Stomach smooth muscle (tissue), 2 donors: ENCODE measurements around the gene SMAD5.

Source experiments
- H3K27ac ChIP-seq: one replicate; pipeline ENCODE4 v1.7.0; 2013; ENCODE audit warnings: mild to moderate bottlenecking, low read length, inconsistent platforms
- H3K27me3 ChIP-seq, 2 donors: one replicate each; pipeline ENCODE4 v1.7.0; 2013; ENCODE audit warnings: low read length in 2 of 2; ENCODE audit not compliant: insufficient read depth in 2 of 2, control insufficient read depth in 1 of 2
- H3K36me3 ChIP-seq, 2 donors: one replicate each; pipeline ENCODE4 v1.7.0; 2013; ENCODE audit warnings: low read length in 2 of 2; ENCODE audit not compliant: control insufficient read depth in 2 of 2, insufficient read depth in 2 of 2
- H3K4me1 ChIP-seq: one replicate; pipeline ENCODE4 v1.7.0; 2013; ENCODE audit warnings: low read length; ENCODE audit not compliant: control insufficient read depth, insufficient read depth
- H3K4me3 ChIP-seq, 2 donors: one replicate each; pipeline ENCODE4 v1.7.0; 2013; ENCODE audit warnings: low read length in 2 of 2
- H3K9ac ChIP-seq, 2 donors: one replicate each; pipeline ENCODE4 v1.7.0; 2013; ENCODE audit warnings: low read length in 2 of 2, mild to moderate bottlenecking in 1 of 2
- H3K9me3 ChIP-seq, 2 donors: one replicate each; pipeline ENCODE4 v1.7.0; 2013; ENCODE audit warnings: low read length in 2 of 2; ENCODE audit not compliant: control insufficient read depth in 2 of 2
- donor health status: healthy.
- donor health status: Pancreatic carcinoma.

SMAD5 gene

GRCh38 chr5:136197462-136198142 is 65.0 kb downstream of the SMAD5 start:
- Histone ChIP-seq H3K9me3 (no peaks in the 10 kb centered on the region), H3K9ac (no peak overlapping the region)

GRCh38 chr5:136198453-136198852 is 65.8 kb downstream of the SMAD5 start:
- Histone ChIP-seq H3K4me3 (no peak overlapping the region), H3K27me3 (peaks cover 0 to 2% of the 10 kb centered on the region in 2 donors), H3K9me3 (no peaks in the 10 kb centered on the region), H3K36me3 (no peaks in the 10 kb centered on the region), H3K27ac (no peak overlapping the region), H3K9ac (no peak overlapping the region), H3K4me1 (peaks cover 42% of the 10 kb centered on the region)

More at GRCh38 chr5:136197462-136198142, 65.0 kb downstream of the SMAD5 start:
- no peaks in the 10 kb centered on the region for H3K36me3 ChIP-seq
- H3K4me3 ChIP-seq, result no peak overlapping the region
- H3K4me1 ChIP-seq, result peaks cover 46% of the 10 kb centered on the region
- no peak overlapping the region for H3K27ac ChIP-seq
- H3K27me3 ChIP-seq, result peaks cover 0 to 4% of the 10 kb centered on the region in 2 donors

- Histone ChIP-seq H3K27me3 (no peaks in the 10 kb centered on the region), H3K9ac (no peak overlapping the region)
These were observed 66.8 kb downstream of the SMAD5 start for GRCh38 chr5:136199408-136199807.

GRCh38 chr5:136200130-136200529 is 67.5 kb downstream of the SMAD5 start:
- H3K36me3 ChIP-seq, result no peaks in the 10 kb centered on the region
- no peaks in the 10 kb centered on the region for H3K27me3 ChIP-seq
- H3K4me1 ChIP-seq, result peaks cover 25% of the 10 kb centered on the region
- no peak overlapping the region for H3K27ac ChIP-seq
- H3K9ac ChIP-seq, result no peak overlapping the region
- peaks cover 0 to under 1% of the 10 kb centered on the region in 2 donors for H3K9me3 ChIP-seq
- no peak overlapping the region for H3K4me3 ChIP-seq

More at GRCh38 chr5:136199408-136199807, 66.8 kb downstream of the SMAD5 start:
- H3K4me3 ChIP-seq, result no peak overlapping the region
- H3K27ac ChIP-seq, result no peak overlapping the region
- peaks cover 33% of the 10 kb centered on the region for H3K4me1 ChIP-seq
- H3K9me3 ChIP-seq, result no peaks in the 10 kb centered on the region
- no peaks in the 10 kb centered on the region for H3K36me3 ChIP-seq

- Histone ChIP-seq H3K4me3 (no peak overlapping the region), H3K27me3 (no peaks in the 10 kb centered on the region), H3K36me3 (no peaks in the 10 kb centered on the region), H3K9ac (no peak overlapping the region), H3K27ac (no peak overlapping the region), H3K9me3 (peaks cover 0 to 6% of the 10 kb centered on the region in 2 donors), H3K4me1 (peaks cover 19% of the 10 kb centered on the region)
These were observed 68.1 kb downstream of the SMAD5 start for GRCh38 chr5:136200761-136201160.

GRCh38 chr5:136201870-136202269 is 69.2 kb downstream of the SMAD5 start:
- Histone ChIP-seq H3K4me1 (peaks cover 11% of the 10 kb centered on the region), H3K36me3 (no peaks in the 10 kb centered on the region), H3K4me3 (no peak overlapping the region), H3K9me3 (peaks cover 0 to 6% of the 10 kb centered on the region in 2 donors), H3K27me3 (peaks cover 0 to 2% of the 10 kb centered on the region in 2 donors), H3K27ac (no peak overlapping the region), H3K9ac (no peak overlapping the region)

- H3K4me1 ChIP-seq, result peaks cover 4% of the 10 kb centered on the region
- peaks cover 0 to 2% of the 10 kb centered on the region in 2 donors for H3K27me3 ChIP-seq
- no peak overlapping the region for H3K27ac ChIP-seq
- H3K4me3 ChIP-seq, result no peak overlapping the region
- H3K9me3 ChIP-seq, result peaks cover 0 to 6% of the 10 kb centered on the region in 2 donors
- H3K9ac ChIP-seq, result no peak overlapping the region
- no peaks in the 10 kb centered on the region for H3K36me3 ChIP-seq
These were observed 70.0 kb downstream of the SMAD5 start for GRCh38 chr5:136202469-136203205.

- peaks cover 0 to 2% of the 10 kb centered on the region in 2 donors for H3K27me3 ChIP-seq
- H3K4me3 ChIP-seq, result no peak overlapping the region
- H3K4me1 ChIP-seq, result no peaks in the 10 kb centered on the region
- H3K9ac ChIP-seq, result no peak overlapping the region
- H3K9me3 ChIP-seq, result peaks cover 0 to 6% of the 10 kb centered on the region in 2 donors
- H3K36me3 ChIP-seq, result no peaks in the 10 kb centered on the region
- H3K27ac ChIP-seq, result no peak overlapping the region
These were observed 70.8 kb downstream of the SMAD5 start for GRCh38 chr5:136203303-136203922.

- H3K9ac ChIP-seq, result no peak overlapping the region
These were observed 72.5 kb downstream of the SMAD5 start for GRCh38 chr5:136205061-136205702.

GRCh38 chr5:136205941-136206340 is 73.3 kb downstream of the SMAD5 start:
- H3K9ac ChIP-seq, result no peak overlapping the region
- H3K27me3 ChIP-seq, result peaks cover 0 to 5% of the 10 kb centered on the region in 2 donors
- no peak overlapping the region for H3K4me3 ChIP-seq
- peaks cover 0 to 6% of the 10 kb centered on the region in 2 donors for H3K9me3 ChIP-seq
- H3K36me3 ChIP-seq, result no peaks in the 10 kb centered on the region
- H3K27ac ChIP-seq, result no peak overlapping the region
- no peaks in the 10 kb centered on the region for H3K4me1 ChIP-seq

More at GRCh38 chr5:136205061-136205702, 72.5 kb downstream of the SMAD5 start:
- H3K27me3 ChIP-seq, result peaks cover 0 to 5% of the 10 kb centered on the region in 2 donors
- H3K36me3 ChIP-seq, result no peaks in the 10 kb centered on the region
- peaks cover 0 to 6% of the 10 kb centered on the region in 2 donors for H3K9me3 ChIP-seq
- H3K4me1 ChIP-seq, result no peaks in the 10 kb centered on the region
- no peak overlapping the region for H3K27ac ChIP-seq
- H3K4me3 ChIP-seq, result no peak overlapping the region
